Endodermal cell (in vitro differentiated cells): ENCODE results near the gene CCL17. TPM values are rescaled to one million over a fixed set of nuclear protein-coding genes. Genes with fewer than 3 reads are reported as not detected.
"Not testable (repeated sequence)": the region's sequence is repeated elsewhere in the genome, so short reads cannot be mapped to it uniquely, and the experiment has no call there.

Source experiments
- DNase-seq: peaks from one replicate; pipeline ENCODE4 v3.0.0-alpha.2; 2017
- H3K27ac ChIP-seq: 2 replicates; pipeline ENCODE4 v1.5.1; 2013; ENCODE audit warnings: mild to moderate bottlenecking, low read depth, low read length, moderate library complexity
- H3K27me3 ChIP-seq: 2 replicates; pipeline ENCODE4 v1.6.1; 2013; ENCODE audit warnings: mild to moderate bottlenecking, low read length, moderate library complexity; ENCODE audit not compliant: insufficient read depth, control insufficient read depth, poor library complexity, severe bottlenecking
- H3K36me3 ChIP-seq: 2 replicates; pipeline ENCODE4 v1.7.0; 2013; ENCODE audit warnings: mild to moderate bottlenecking, low read length, moderate library complexity; ENCODE audit not compliant: control insufficient read depth, insufficient read depth
- H3K4me1 ChIP-seq: one replicate; pipeline ENCODE4 v1.7.0; 2013; ENCODE audit warnings: low read length; ENCODE audit not compliant: control insufficient read depth, insufficient read depth
- H3K4me3 ChIP-seq: 2 replicates; pipeline ENCODE4 v1.5.1; 2013; ENCODE audit warnings: mild to moderate bottlenecking, low read length, moderate library complexity
- H3K9ac ChIP-seq: 2 replicates; pipeline ENCODE4 v1.6.1; 2013; ENCODE audit warnings: mild to moderate bottlenecking, low read length, moderate library complexity; ENCODE audit not compliant: poor library complexity, severe bottlenecking; ENCODE audit errors: extremely low read depth
- H3K9me3 ChIP-seq: 2 replicates; pipeline ENCODE4 v1.6.1; 2013; ENCODE audit warnings: mild to moderate bottlenecking, low read length, moderate library complexity; ENCODE audit not compliant: control insufficient read depth
- H3K27ac Mint-ChIP-seq: 2 replicates; pipeline ENCODE4 v1.8.0; 2020; ENCODE audit warnings: mixed read lengths
- H3K27me3 Mint-ChIP-seq: 2 replicates; pipeline ENCODE4 v1.8.0; 2021; ENCODE audit warnings: mild to moderate bottlenecking, mixed read lengths; ENCODE audit not compliant: insufficient read depth
- H3K36me3 Mint-ChIP-seq: 2 replicates; pipeline ENCODE4 v1.8.0; 2020; ENCODE audit warnings: low read depth, mixed read lengths
- H3K4me1 Mint-ChIP-seq: 2 replicates; pipeline ENCODE4 v1.8.0; 2020; ENCODE audit warnings: mixed read lengths
- H3K4me3 Mint-ChIP-seq: 2 replicates; pipeline ENCODE4 v1.8.0; 2020; ENCODE audit warnings: mild to moderate bottlenecking, moderate library complexity, mixed read lengths
- H3K9me3 Mint-ChIP-seq: 2 replicates; pipeline ENCODE4 v1.8.0; 2020; ENCODE audit warnings: mild to moderate bottlenecking, mixed read lengths
- WGBS, 2 experiments: methylation state at CpG; one replicate each; pipeline versions ENCODE4 v1.1.5 to v1.1.7; 2013; ENCODE audit warnings: missing lambda C conversion rate in 2 of 2, mixed read lengths in 1 of 2; ENCODE audit not compliant: insufficient coverage in 1 of 2, insufficient read length in 1 of 2; 5-methylcytosine and 5-hydroxymethylcytosine counted together
- total RNA-seq, 2 donors: library from RNA; stranded (reverse); fragmentation: NEBNext Ultra II Directional in 1 of 2; extraction: Animal tissue kit (Norgen Biotek cat#: 25700) in 1 of 2; gene quantifications; 2 replicates in 1 of 2; 3 replicates in 1 of 2; pipeline ENCODE4 v1.2.1, GENCODE V29; 2021
- TF ChIP-seq, protein P1 (sequence below): fragments of 200-600 bp; sonication (generic); conservative IDR thresholded peaks from 2 replicates; pipeline ENCODE4 v1.5.0; 2021; ENCODE audit warnings: antibody characterized with exemption, mild to moderate bottlenecking

Gene CCL17
- total RNA-seq, 2 donors from 2014 or later = not detected

GRCh38 chr16:57435838-57436237 is 31.3 kb downstream of the CCL17 start:
- Histone ChIP-seq H3K27me3 (no peaks in the 10 kb centered on the region), H3K9me3 (peaks cover 21% of the 10 kb centered on the region), H3K27ac (no peak overlapping the region), H3K4me1 (no peaks in the 10 kb centered on the region), H3K4me3 (no peak overlapping the region), H3K36me3 (peaks cover 96% of the 10 kb centered on the region), H3K9ac (no peak overlapping the region)
- Mint-ChIP-seq H3K9me3 (peaks cover 21% of the 10 kb centered on the region), H3K36me3 (peaks cover 83% of the 10 kb centered on the region), H3K27me3 (no peaks in the 10 kb centered on the region), H3K4me3 (no peak overlapping the region), H3K4me1 (no peaks in the 10 kb centered on the region), H3K27ac (no peak overlapping the region)
- no peak for DNase-seq
- TF ChIP-seq, protein P1, sequence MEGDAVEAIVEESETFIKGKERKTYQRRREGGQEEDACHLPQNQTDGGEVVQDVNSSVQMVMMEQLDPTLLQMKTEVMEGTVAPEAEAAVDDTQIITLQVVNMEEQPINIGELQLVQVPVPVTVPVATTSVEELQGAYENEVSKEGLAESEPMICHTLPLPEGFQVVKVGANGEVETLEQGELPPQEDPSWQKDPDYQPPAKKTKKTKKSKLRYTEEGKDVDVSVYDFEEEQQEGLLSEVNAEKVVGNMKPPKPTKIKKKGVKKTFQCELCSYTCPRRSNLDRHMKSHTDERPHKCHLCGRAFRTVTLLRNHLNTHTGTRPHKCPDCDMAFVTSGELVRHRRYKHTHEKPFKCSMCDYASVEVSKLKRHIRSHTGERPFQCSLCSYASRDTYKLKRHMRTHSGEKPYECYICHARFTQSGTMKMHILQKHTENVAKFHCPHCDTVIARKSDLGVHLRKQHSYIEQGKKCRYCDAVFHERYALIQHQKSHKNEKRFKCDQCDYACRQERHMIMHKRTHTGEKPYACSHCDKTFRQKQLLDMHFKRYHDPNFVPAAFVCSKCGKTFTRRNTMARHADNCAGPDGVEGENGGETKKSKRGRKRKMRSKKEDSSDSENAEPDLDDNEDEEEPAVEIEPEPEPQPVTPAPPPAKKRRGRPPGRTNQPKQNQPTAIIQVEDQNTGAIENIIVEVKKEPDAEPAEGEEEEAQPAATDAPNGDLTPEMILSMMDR = no peak
- WGBS, 2 experiments = 100% methylated on average over 1 of the region's 1 CpG; no CpG with 5 or more reads in 1 of the 2 experiments

GRCh38 chr16:57439947-57440346 is 35.4 kb downstream of the CCL17 start:
- WGBS, 2 experiments = 96 to 100% methylated on average over 5 to 8 of the region's 8 CpGs
- not testable (repeated sequence) for H3K4me3 Mint-ChIP-seq, H3K27me3 ChIP-seq, H3K4me1 Mint-ChIP-seq, H3K4me3 ChIP-seq, H3K9ac ChIP-seq, H3K27ac Mint-ChIP-seq, H3K27ac ChIP-seq, DNase-seq, H3K27me3 Mint-ChIP-seq, H3K4me1 ChIP-seq
- peaks cover 45% of the 10 kb centered on the region for H3K9me3 Mint-ChIP-seq
- peaks cover 32% of the 10 kb centered on the region for H3K9me3 ChIP-seq
- peaks cover 74% of the 10 kb centered on the region for H3K36me3 Mint-ChIP-seq
- peaks cover 77% of the 10 kb centered on the region for H3K36me3 ChIP-seq

GRCh38 chr16:57440551-57440950 is 36.0 kb downstream of the CCL17 start:
- not testable (repeated sequence) for DNase-seq, H3K27ac ChIP-seq, H3K4me1 ChIP-seq, H3K27me3 Mint-ChIP-seq, H3K4me3 Mint-ChIP-seq, H3K27ac Mint-ChIP-seq, H3K9ac ChIP-seq, H3K27me3 ChIP-seq, H3K4me1 Mint-ChIP-seq
- peaks cover 71% of the 10 kb centered on the region for H3K36me3 ChIP-seq
- peaks cover 45% of the 10 kb centered on the region for H3K9me3 Mint-ChIP-seq
- WGBS, 2 experiments = 98% methylated on average over 8 of the region's 8 CpGs; no CpG with 5 or more reads in 1 of the 2 experiments
- H3K36me3 Mint-ChIP-seq = peaks cover 71% of the 10 kb centered on the region
- peak overlapping the region; percentile 5 for H3K4me3 ChIP-seq
- peaks cover 32% of the 10 kb centered on the region for H3K9me3 ChIP-seq

GRCh38 chr16:57444711-57445110 is 40.1 kb downstream of the CCL17 start:
- no peaks in the 10 kb centered on the region for H3K4me1 ChIP-seq
- no peak overlapping the region for H3K4me3 ChIP-seq
- H3K9ac ChIP-seq = no peak overlapping the region
- DNase-seq = no peak
- WGBS, 2 experiments = 94 to 95% methylated on average over 3 of the region's 3 CpGs
- TF ChIP-seq, protein P1 = no peak
- H3K4me3 Mint-ChIP-seq = no peak overlapping the region
- H3K27ac Mint-ChIP-seq = no peak overlapping the region
- no peaks in the 10 kb centered on the region for H3K27me3 Mint-ChIP-seq
- H3K9me3 Mint-ChIP-seq = peaks cover 34% of the 10 kb centered on the region
- peaks cover 34% of the 10 kb centered on the region for H3K36me3 ChIP-seq
- no peak overlapping the region for H3K27ac ChIP-seq
- peaks cover 6% of the 10 kb centered on the region for H3K4me1 Mint-ChIP-seq
- no peaks in the 10 kb centered on the region for H3K27me3 ChIP-seq
- H3K36me3 Mint-ChIP-seq = peaks cover 36% of the 10 kb centered on the region
- peaks cover 22% of the 10 kb centered on the region for H3K9me3 ChIP-seq
